Kidney epithelial cell (primary cell): Measurements from ENCODE around the gene DARS2. TPM values are rescaled to one million over a fixed set of nuclear protein-coding genes. Genes with fewer than 3 reads are reported as not detected.
A peak's percentile ranks its signal among the peaks of the same experiment; 100 is the strongest.

ENCODE experiments used
- DNase-seq: peaks from one replicate; pipeline ENCODE4 v3.0.0-alpha.2; 2010; ENCODE audit warnings: low read depth
- H3K27me3 ChIP-seq: 2 replicates; pipeline ENCODE4 v1.6.0; 2011; ENCODE audit warnings: low read length; ENCODE audit not compliant: control insufficient read depth, insufficient read depth
- H3K36me3 ChIP-seq: 2 replicates; pipeline ENCODE4 v1.5.1; 2011; ENCODE audit warnings: low read length; ENCODE audit not compliant: control insufficient read depth, insufficient read depth
- H3K4me3 ChIP-seq: 2 replicates; pipeline ENCODE4 v1.5.1; 2011; ENCODE audit warnings: low read depth, mild to moderate bottlenecking, control low read depth, low read length
- CTCF ChIP-seq: IDR thresholded peaks from 2 replicates; pipeline ENCODE4 v1.5.1; 2011; ENCODE audit warnings: mild to moderate bottlenecking, moderate library complexity, low read length, control low read depth, inconsistent platforms; ENCODE audit not compliant: insufficient read depth, poor library complexity, severe bottlenecking
- total RNA-seq: library from RNA; depleted of rRNA; stranded (reverse); fragments of >200 nt; gene quantifications from 2 replicates; pipeline ENCODE4 v1.2.3, GENCODE V29; 2015

DARS2 gene
- total RNA-seq, 1 donor from 2014 or later = 25.4 TPM

- no peak for TF ChIP-seq CTCF
- H3K36me3 ChIP-seq = peaks cover 6% of the 10 kb centered on the region
- H3K27me3 ChIP-seq = no peaks in the 10 kb centered on the region
- DNase-seq = peak; percentile 97
- H3K4me3 ChIP-seq = peak within 1 kb of the TSS; percentile 75
These were observed 43.3 kb downstream of the DARS2 start, which contains the start of gene GAS5 for GRCh38 chr1:173867753-173868265. TSS of gene GAS5 (minus strand) at chr1:173867989.

GRCh38 chr1:173868266-173869020, 44.0 kb downstream of the DARS2 start, which contains the start of gene ZBTB37:
TSS of gene ZBTB37 (plus strand) at chr1:173868380. CDS start at chr1:173870226, 1,846 bp downstream.
- no peak for TF ChIP-seq CTCF
- DNase-seq = peak; percentile 21
- Histone ChIP-seq H3K4me3 (peak within 1 kb of the TSS; percentile 75), H3K27me3 (no peaks in the 10 kb centered on the region), H3K36me3 (peaks cover 6% of the 10 kb centered on the region)

GRCh38 chr1:173869021-173869359, 44.5 kb downstream of the DARS2 start:
- Histone ChIP-seq H3K36me3 (peaks cover 6% of the 10 kb centered on the region), H3K4me3 (peak overlapping the region; percentile 75), H3K27me3 (no peaks in the 10 kb centered on the region)
- TF ChIP-seq CTCF = no peak
- no peak for DNase-seq

- no peak for TF ChIP-seq CTCF
- peaks cover 5% of the 10 kb centered on the region for H3K36me3 ChIP-seq
- H3K4me3 ChIP-seq = no peak overlapping the region
- no peak for DNase-seq
- H3K27me3 ChIP-seq = no peaks in the 10 kb centered on the region
These were observed 46.0 kb downstream of the DARS2 start for GRCh38 chr1:173870252-173871075.

GRCh38 chr1:173871091-173871490, 46.6 kb downstream of the DARS2 start:
- TF ChIP-seq CTCF = no peak
- H3K27me3 ChIP-seq = no peaks in the 10 kb centered on the region
- no peak overlapping the region for H3K4me3 ChIP-seq
- no peak for DNase-seq
- peaks cover 5% of the 10 kb centered on the region for H3K36me3 ChIP-seq
